Spleen (tissue), 7 donors: ENCODE data around the gene HARS2.
"Not testable (repeated sequence)": the region's sequence is repeated elsewhere in the genome, so short reads cannot be mapped to it uniquely, and the experiment has no call there.

ENCODE experiments used
- CTCF ChIP-seq, 11 experiments: fragments of 200-600 bp in 7 of 11; fragments of 450-650 bp in 4 of 11; sonication (generic) in 4 of 11; IDR thresholded peaks in 8 of 11; conservative IDR thresholded peaks in 3 of 11; 1 replicate in 7 of 11; 2 replicates in 4 of 11; pipeline versions ENCODE4 v1.4.0 to v1.8.0; 2016 to 2021; ENCODE audit warnings: antibody characterized with exemption in 11 of 11, inconsistent platforms in 4 of 11, mild to moderate bottlenecking in 1 of 11
- POLR2A ChIP-seq, 3 donors: fragments of 450-650 bp; IDR thresholded peaks; one replicate each; pipeline ENCODE4 v1.5.1; 2017; ENCODE audit warnings: antibody characterized with exemption in 3 of 3, mild to moderate bottlenecking in 1 of 3
- donor health status: DM: no; HTN: no; CAD: no; lungs with moderate emphysema.
- donor health status: DM: no; HTN: no; CAD: no.
- donor health status: DM: no; HTN: no; CAD: no.

- not testable (repeated sequence) for TF ChIP-seq POLR2A (IDR thresholded peaks at IDR 0.05); CTCF (IDR thresholded peaks at IDR 0.05 in 8 of 11, conservative IDR thresholded peaks at IDR 0.05 in 3 of 11)
Measured at GRCh38 chr5:140708787-140709186, 17.5 kb downstream of the HARS2 start.
